GM20431 (cell line): ENCODE data around the gene CDH12.
"Not testable (repeated sequence)": the region's sequence is repeated elsewhere in the genome, so short reads cannot be mapped to it uniquely, and the experiment has no call there.

Experiments used
- in situ Hi-C: fragments of 300-500 bp; cut with MseI, MboI; formaldehyde crosslinking; loops from one replicate; pipeline ENCODE4 v1.15.0; 2020; ENCODE audit warnings: low sequenced_read_pairs; ENCODE audit not compliant: unreplicated experiment

CDH12 gene

GRCh38 chr5:22852807-22853660 is at the start of gene CDH12:
CDH12 (minus strand) TSS chr5:22853344.
- in situ Hi-C loops, result no loop called here

GRCh38 chr5:22901885-22902284 is 48.7 kb upstream of the CDH12 start:
- in situ Hi-C loops, result no loop called here

DNA sequence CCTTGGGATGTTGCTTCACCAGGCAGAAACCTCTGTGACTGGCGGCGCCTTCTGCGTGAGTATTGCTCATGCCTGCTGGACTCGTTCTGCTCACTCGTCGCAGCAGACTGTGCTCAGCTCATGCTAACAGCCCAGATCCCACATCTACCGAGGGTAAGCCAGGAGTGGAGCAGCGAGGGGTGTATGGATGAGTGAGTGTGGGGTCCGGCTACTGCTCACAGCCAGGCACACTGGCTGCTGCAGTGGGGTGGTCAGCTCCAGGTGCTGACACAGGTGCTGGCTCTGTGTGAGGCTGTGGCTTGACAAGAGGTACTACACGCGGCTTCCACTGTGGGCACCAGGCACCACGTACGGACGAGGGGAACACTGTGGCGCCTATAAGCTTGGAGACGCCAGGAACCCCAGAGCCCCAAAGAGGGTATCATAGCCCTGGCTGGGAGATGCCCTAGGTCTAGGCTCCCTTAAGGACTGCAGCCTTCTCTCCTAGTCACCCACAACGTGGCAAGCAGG is 47.7 kb upstream of the CDH12 start:
- in situ Hi-C loops, result no loop called here

DNA sequence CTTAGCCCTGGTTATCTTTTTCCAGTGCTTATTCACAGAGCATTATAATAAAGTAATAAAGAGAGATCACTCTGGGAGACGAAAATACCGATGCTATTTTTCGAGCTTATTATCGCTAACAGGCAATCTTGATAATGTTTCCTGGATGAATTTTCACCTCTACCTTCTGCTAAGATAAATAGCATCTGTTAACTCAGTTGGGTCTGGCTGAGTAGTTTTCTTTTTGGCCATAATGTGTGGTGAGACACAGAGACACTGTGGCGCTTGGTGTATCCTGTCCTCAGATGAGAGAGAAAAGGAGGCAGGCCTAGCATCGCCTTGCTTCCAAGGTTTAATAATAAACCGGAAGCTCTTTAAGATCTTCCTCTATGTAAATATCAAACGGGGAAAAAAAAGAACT is 46.2 kb upstream of the CDH12 start:
- in situ Hi-C loops, result no loop called here

GRCh38 chr5:22896152-22896551 is 43.0 kb upstream of the CDH12 start:
- in situ Hi-C loops, result no loop called here

- in situ Hi-C loops, result no loop called here
These were observed 39.3 kb upstream of the CDH12 start for GRCh38 chr5:22892441-22892840.

GRCh38 chr5:22889720-22890119 is 36.6 kb upstream of the CDH12 start:
- in situ Hi-C loops, result no loop called here

- in situ Hi-C loops, result no loop called here
These were observed 34.4 kb upstream of the CDH12 start for GRCh38 chr5:22887566-22887965.

- in situ Hi-C loops, result not testable (repeated sequence)
These were observed 5.8 kb upstream of the CDH12 start for GRCh38 chr5:22858911-22859310.

- in situ Hi-C loops, result no loop called here
These were observed 2.7 kb upstream of the CDH12 start for GRCh38 chr5:22855824-22856223.

DNA sequence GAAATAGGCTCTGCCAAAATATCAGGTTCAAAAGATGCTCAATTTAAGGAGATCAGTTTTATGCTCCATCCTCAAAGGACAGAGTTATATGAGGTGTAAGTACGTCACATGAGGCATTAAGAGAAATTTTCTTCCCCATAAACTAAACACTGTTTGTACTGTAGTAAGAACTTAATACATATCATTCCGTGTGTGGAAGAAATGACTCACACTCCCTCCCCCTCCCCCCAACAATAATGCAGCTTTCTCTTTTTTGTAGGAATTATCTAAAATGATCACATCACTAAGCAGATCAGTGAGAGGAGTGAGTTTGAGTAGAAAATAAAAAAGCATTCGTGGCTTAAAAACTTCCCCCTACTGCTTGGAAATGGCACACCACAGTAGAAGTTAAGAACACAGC is 2.2 kb downstream of the CDH12 start:
- in situ Hi-C loops, result no loop called here

DNA sequence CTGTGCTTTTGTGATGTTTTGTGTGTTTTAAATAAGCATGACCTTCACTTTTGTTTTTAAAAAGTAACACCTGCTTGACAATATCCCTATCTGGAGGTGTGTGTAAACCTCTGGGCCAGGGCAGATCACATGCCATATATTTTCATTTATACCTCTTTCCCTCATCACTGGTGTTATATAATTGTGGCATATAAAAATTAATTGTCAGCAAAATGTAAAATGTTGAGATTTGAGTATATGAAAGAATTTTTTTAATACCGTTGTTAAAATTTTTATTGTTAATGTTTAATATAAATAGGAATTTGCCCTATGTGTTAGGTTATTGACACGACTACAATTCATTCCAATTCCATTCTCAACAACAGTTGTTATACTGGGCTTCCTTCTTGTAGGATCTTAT is 6.5 kb downstream of the CDH12 start:
- in situ Hi-C loops, result no loop called here

GRCh38 chr5:22844636-22845035 is 8.5 kb downstream of the CDH12 start:
- in situ Hi-C loops, result no loop called here

DNA sequence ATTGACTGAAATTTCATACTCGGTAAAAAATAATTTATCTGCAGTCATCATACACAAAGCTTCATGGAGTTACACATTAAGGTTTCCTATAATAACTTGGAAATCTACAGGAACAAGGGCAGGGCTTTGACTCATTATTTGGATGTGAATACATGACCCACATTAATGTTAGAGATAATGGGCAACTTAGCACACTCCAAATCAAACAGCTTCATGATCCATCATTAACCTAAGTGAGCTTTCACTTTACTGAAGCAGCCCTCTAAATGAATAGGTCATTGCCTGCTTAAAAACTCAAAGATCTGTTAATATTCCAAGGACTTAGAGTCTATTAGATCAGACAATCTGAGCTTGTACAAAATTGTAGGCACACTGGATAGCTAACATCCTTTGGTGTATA is 9.0 kb downstream of the CDH12 start:
- in situ Hi-C loops, result no loop called here

DNA sequence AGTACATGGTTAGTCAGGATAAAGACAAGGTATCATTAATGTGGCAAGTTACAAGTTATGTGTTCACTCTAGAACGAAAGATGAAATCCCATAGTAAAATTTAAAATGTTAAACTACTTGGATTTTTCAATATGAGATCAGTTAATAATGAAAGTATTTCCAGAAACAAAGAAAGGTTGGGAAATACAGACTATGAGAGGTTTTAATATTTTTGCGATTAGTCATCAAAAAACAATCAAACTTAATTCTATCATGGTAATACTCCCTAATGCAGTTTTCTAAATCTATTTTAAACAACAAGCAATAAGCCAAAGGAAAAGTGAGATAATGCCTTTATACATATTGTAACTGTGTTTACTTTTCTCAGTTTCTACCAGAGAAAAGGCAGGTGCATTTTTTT is 10.6 kb downstream of the CDH12 start:
- in situ Hi-C loops, result no loop called here

- in situ Hi-C loops, result no loop called here
These were observed 15.3 kb downstream of the CDH12 start for GRCh38 chr5:22837803-22838202.

- in situ Hi-C loops, result no loop called here
These were observed 17.5 kb downstream of the CDH12 start for GRCh38 chr5:22835686-22836085.

DNA sequence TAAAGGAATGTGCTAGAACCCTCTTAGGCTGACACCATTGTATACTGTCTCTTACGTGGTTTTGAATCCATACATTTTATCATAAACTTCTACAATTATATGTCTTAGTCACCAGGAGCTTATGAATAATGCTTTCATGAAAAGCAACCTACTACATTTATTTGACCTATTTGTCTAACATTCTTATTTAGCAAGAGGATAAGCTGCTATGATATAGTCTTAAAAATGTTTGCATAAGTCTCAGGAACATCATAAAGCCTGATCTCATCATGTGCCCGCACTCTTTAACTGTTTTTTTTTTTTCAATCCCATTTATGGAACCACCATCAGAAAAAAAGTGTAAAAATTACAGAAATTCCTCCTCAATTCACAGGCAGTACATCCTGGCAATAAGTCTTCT is 59.7 kb downstream of the CDH12 start:
- in situ Hi-C loops, result no loop called here

DNA sequence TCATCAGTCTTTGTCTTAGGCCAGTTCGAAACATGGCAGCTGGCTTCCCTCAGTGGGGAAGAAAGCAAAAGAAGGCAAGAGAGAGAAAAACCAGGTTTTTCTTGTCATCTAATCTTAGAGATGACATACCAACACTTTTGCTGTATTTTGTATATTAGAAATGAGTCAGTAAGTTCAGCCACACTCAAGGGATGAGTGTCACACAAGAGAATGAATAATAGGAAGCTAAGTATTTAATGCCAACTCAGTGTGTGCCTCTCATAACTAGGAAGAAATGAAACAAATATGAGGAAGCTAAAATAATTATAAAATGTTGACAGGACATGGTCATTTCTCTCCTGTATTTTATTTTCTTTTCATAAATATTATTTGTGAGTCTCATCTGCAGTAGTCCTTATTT is 65.3 kb downstream of the CDH12 start:
- in situ Hi-C loops, result no loop called here

- in situ Hi-C loops, result no loop called here
These were observed 65.7 kb downstream of the CDH12 start for GRCh38 chr5:22787398-22787797.

- in situ Hi-C loops, result no loop called here
These were observed 72.4 kb downstream of the CDH12 start for GRCh38 chr5:22780756-22781155.

DNA sequence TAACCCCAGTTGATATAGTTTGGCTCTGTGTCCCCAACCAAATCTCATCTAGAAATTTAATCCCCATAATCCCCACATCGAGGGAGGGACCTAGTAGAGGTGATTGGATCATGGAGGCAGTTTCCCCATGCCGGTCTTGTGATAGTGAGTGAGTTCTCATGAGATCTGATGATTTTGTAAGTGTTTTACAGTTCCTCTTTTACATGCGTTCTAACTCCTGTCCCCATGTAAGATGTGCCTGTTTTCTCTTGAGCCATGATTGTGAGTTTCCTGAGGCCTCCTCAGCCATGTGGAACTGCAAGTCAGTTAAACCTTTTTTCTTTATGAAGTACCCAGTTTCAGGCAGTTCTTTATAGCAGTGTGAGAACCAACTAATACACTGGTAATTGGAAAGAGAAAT is 73.6 kb downstream of the CDH12 start:
- in situ Hi-C loops, result no loop called here
